GM12878 (cell line): ENCODE results near the gene GPHB5. TPM values are rescaled to one million over a fixed set of nuclear protein-coding genes. Genes with fewer than 3 reads are reported as not detected.
A peak's percentile ranks its signal among the peaks of the same experiment; 100 is the strongest.
"Not testable (repeated sequence)": the region's sequence is repeated elsewhere in the genome, so short reads cannot be mapped to it uniquely, and the experiment has no call there.

Experiments
- ATAC-seq: fragments of 200-7000 bp; cut with Tn5 transposase; 3 replicates; pipeline ENCODE4 v1.9.1; 2020; ENCODE audit warnings: mild to moderate bottlenecking, moderate library complexity
- BruUV-seq: library from RNA; stranded (reverse); fragments of 400-500 nt; replicated peaks from 2 replicates; lab custom pipeline; 2021; lab: Mats Ljungman, UMichigan
- CTCF ChIA-PET: fragments of 300-600 bp; sonication (Branson Sonifier 250); formaldehyde crosslinking; extraction: SDS; loops from one replicate; lab custom pipeline; 2021; ENCODE audit warnings: inconsistent platforms; lab: Yijun Ruan, JAX
- POLR2A ChIA-PET: fragments of 350-600 bp; formaldehyde crosslinking; extraction: SDS; loops from one replicate; lab custom pipeline; 2021; ENCODE audit warnings: inconsistent platforms; lab: Charles Lee
- RAD21 ChIA-PET: fragments of 300-600 bp; sonication (Branson Sonifier 250); formaldehyde crosslinking; loops from one replicate; lab custom pipeline; 2023; ENCODE audit warnings: antibody characterized with exemption; ENCODE audit not compliant: unreplicated experiment; lab: Charles Lee
- SMC1A ChIA-PET: fragments of 300-600 bp; sonication (Branson Sonifier 250); formaldehyde crosslinking; loops from one replicate; lab custom pipeline; 2023; ENCODE audit not compliant: unreplicated experiment, uncharacterized antibody; lab: Charles Lee
- DNase-seq: peaks from one replicate; pipeline ENCODE4 v3.0.0-alpha.2; 2011; ENCODE audit warnings: low read depth, low spot score
- FAIRE-seq: peaks from 3 replicates; lab custom pipeline; 2011; peaks lifted over from hg19 to GRCh38; lab: Jason Lieb, UNC
- H2AFZ ChIP-seq: 2 replicates; pipeline ENCODE4 v1.6.0; 2011; ENCODE audit warnings: low read depth, low read length, control low read depth; ENCODE audit not compliant: control insufficient read depth
- H3K27ac ChIP-seq: 2 replicates; pipeline ENCODE4 v1.5.1; 2011; ENCODE audit warnings: control low read depth; ENCODE audit not compliant: control insufficient read depth, insufficient read depth
- H3K27me3 ChIP-seq, 2 experiments: replicated peaks in 1 of 2; 2 replicates each; pipeline versions ENCODE4 v1.6.0 to v1.6.1; 2011; ENCODE audit warnings: low read length in 1 of 2; ENCODE audit not compliant: control insufficient read depth in 2 of 2, insufficient read depth in 2 of 2
- H3K36me3 ChIP-seq, 2 experiments: 2 replicates each; pipeline ENCODE4 v1.5.1; 2011; ENCODE audit warnings: low read length in 1 of 2; ENCODE audit not compliant: control insufficient read depth in 2 of 2, insufficient read depth in 2 of 2
- H3K4me1 ChIP-seq: 2 replicates; pipeline ENCODE4 v1.6.1; 2011; ENCODE audit warnings: mild to moderate bottlenecking, low read length, moderate library complexity, mixed read lengths; ENCODE audit not compliant: control insufficient read depth, insufficient read depth
- H3K4me2 ChIP-seq: 2 replicates; pipeline ENCODE4 v1.6.0; 2011; ENCODE audit warnings: control low read depth; ENCODE audit not compliant: control insufficient read depth, insufficient read depth
- H3K4me3 ChIP-seq: fragments of 200-600 bp; sonication (generic); 2 replicates; pipeline ENCODE4 v1.5.1; 2016
- H3K79me2 ChIP-seq: 2 replicates; pipeline ENCODE4 v1.6.0; 2011; ENCODE audit warnings: low read length; ENCODE audit not compliant: control insufficient read depth, insufficient read depth
- H3K9ac ChIP-seq: 2 replicates; pipeline ENCODE4 v1.8.0; 2011; ENCODE audit warnings: low read length, control low read depth, mixed read lengths; ENCODE audit not compliant: control insufficient read depth, insufficient read depth
- H3K9me3 ChIP-seq: replicated peaks from 3 replicates; pipeline ENCODE4 v1.5.1; 2011; ENCODE audit warnings: mild to moderate bottlenecking, low read length; ENCODE audit not compliant: control insufficient read depth, insufficient read depth
- H4K20me1 ChIP-seq: 2 replicates; pipeline ENCODE4 v1.6.0; 2011; ENCODE audit not compliant: control insufficient read depth, insufficient read depth
- CBX5 ChIP-seq: sonication (generic); IDR thresholded peaks from 2 replicates; pipeline ENCODE4 v1.6.1; 2016; ENCODE audit warnings: low read depth, moderate library complexity, mild to moderate bottlenecking, inconsistent platforms
- FOXM1 ChIP-seq: IDR thresholded peaks from 2 replicates; pipeline ENCODE4 v1.6.1; 2012; ENCODE audit warnings: low read depth, mild to moderate bottlenecking, inconsistent platforms, low read length, moderate library complexity
- WGBS: methylation state at CpG from one replicate; pipeline ENCODE4 v1.1.6; 2016; ENCODE audit warnings: low lambda C conversion rate; ENCODE audit not compliant: insufficient replicate concordance, insufficient coverage; ENCODE audit errors: missing lambda C conversion rate; 5-methylcytosine and 5-hydroxymethylcytosine counted together
- in situ Hi-C: fragments of 300-500 bp; cut with MboI; formaldehyde crosslinking; loops from 9 replicates; pipeline ENCODE4 v1.14.3; 2018; ENCODE audit warnings: mixed read lengths
- intact Hi-C: fragments of 100-400 bp; cut with micrococcal nuclease; formaldehyde crosslinking; loops from one replicate; pipeline ENCODE4 v1.14.2; 2022; ENCODE audit not compliant: unreplicated experiment
- polyA plus RNA-seq, 11 experiments: library from polyadenylated mRNA; depleted of rRNA in 4 of 11; unstranded in 6 of 11; stranded (reverse) in 5 of 11; fragments of >200 nt; fragmentation: Nextera tagmentation in 4 of 11; fragmentation: Illumina TruSeq in 1 of 11; extraction: Ambion mirVana in 4 of 11; extraction: Trizol in 1 of 11; gene quantifications; 1 replicate in 1 of 11; 2 replicates in 10 of 11; pipeline versions ENCODE4 v1.2.1 to v1.2.3, GENCODE V29; 2011 to 2016; ENCODE audit warnings: inconsistent platforms in 2 of 11, missing spikeins in 2 of 11, low read depth in 1 of 11
- total RNA-seq, 4 experiments: library from RNA; depleted of rRNA in 3 of 4; stranded (reverse); fragments of >200 nt in 3 of 4; fragmentation: Illumina TruSeq in 1 of 4; extraction: Trizol in 1 of 4; gene quantifications; 2 replicates each; pipeline versions ENCODE4 v1.2.1 to v1.2.3, GENCODE V29; 2013 to 2021

Gene GPHB5
- total and polyA plus RNA-seq, 10 of the 15 experiments (the other 5 are each of a cell fraction or from before 2014, with no cell fraction given) = not detected

DNA sequence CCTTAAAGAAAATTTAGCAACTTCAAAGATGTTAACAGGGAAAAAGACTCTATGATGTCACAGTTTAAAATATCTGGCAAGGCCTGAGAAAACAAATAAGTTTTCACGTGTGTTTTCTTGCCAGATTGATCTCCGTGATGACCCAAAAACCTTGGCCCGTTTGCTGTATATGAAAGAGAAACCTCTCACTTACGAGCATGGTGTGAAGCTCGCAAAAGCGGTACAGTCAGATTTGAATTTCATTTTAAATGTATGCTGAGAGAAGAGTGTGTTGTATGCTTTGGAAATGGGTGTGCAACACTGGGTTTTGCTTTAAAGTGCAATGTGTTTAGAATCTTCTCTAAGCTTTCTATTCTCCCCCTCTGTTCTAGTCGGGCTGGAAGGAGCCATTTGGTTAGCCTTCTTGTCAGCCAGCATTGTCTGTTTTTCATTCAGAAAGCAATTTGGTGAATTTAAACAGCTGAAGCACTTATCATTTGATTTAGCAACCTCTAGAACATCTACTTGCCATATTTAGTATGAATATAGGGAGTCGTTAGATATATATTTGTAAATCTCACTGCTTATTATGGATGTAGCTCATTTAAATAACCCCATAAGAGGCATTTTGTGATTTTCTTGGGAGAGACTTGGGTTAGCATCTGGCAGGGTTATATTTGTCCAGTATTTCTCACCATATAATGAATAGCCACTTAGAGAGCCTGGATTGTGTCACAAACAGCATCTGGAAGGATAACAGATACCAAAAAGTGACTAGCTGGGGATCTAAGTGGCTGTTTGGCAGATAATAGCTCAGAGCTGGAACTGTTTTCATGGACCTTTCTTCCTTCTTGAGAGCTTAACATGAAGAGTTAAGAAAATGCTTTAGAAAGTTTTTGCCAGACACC lies 35.5 kb downstream of the GPHB5 start (continued):
- TF ChIP-seq CBX5 (0 out of 2 replicates have a peak, but pooled peaks have one; percentile 23), FOXM1 (peak; percentile 35)

DNA sequence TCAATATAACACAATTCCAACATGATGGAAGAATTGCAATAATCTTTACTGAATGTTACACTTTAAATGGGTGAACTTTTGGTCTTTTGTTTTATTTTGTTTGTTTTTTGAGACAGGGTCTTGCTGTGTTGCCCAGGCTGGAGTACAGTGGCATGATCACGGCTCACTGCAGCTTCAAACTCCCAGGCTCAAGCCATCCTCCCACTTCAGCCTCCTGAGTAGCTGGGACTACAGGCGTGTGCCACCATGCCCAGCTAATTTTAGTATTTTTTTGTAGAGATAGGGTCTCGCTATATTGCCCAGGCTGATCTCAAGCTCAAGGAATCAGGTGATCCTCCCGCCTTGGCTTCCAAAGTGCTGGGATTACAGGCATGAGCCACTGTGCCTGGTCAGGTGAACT lies 38.8 kb downstream of the GPHB5 start:
- FAIRE-seq, H3K4me2 ChIP-seq, H3K36me3 ChIP-seq, POLR2A ChIA-PET, H2AFZ ChIP-seq, BruUV-seq, H3K9ac ChIP-seq, DNase-seq, H3K27ac ChIP-seq, H4K20me1 ChIP-seq, intact Hi-C loops, H3K4me3 ChIP-seq, H3K9me3 ChIP-seq, CTCF ChIA-PET, H3K27me3 ChIP-seq, ATAC-seq, H3K79me2 ChIP-seq: not testable (repeated sequence)
- in situ Hi-C loops = loop anchor here (5.0 kb wide), 1 partner anchor 1113 kb away; no protein-coding TSS in a partner anchor
- RAD21 ChIA-PET = interaction anchor here (1.7 kb wide), 1 partner anchor 9 kb away, joined by 4 read pairs; no protein-coding TSS in a partner anchor
- H3K4me1 ChIP-seq = peaks cover 13% of the 10 kb centered on the region
- SMC1A ChIA-PET = interaction anchor here (0.6 kb wide), 1 partner anchor 1137 kb away, joined by 4 read pairs; no protein-coding TSS in a partner anchor
- whole genome bisulfite sequencing = 29% methylated on average over 4 of the region's 4 CpGs
